A549 treated with dexamethasone at 1 μM for 4 hours (cell line): ENCODE results near the gene CPNE7. TPM values are rescaled to one million over a fixed set of nuclear protein-coding genes. Genes with fewer than 3 reads are reported as not detected.

Experiments
- total RNA-seq: library from RNA; stranded (reverse); fragments of 200-300 nt; extraction: Qiagen RNA extraction; gene quantifications from 5 replicates; pipeline ENCODE4 v1.2.3, GENCODE V29; 2022

The CPNE7 gene
- 53.4 to 85.8 TPM (median 69.6 TPM) in 5 replicates for total RNA-seq

GRCh38 chr16:89575247-89576152, at the start of gene CPNE7:
CPNE7 (plus strand) TSS chr16:89575758; CDS start chr16:89575898, 140 bp downstream.

GRCh38 chr16:89560378-89561141, 15.0 kb upstream of the CPNE7 start, which contains the start of gene RPL13:
RPL13 (plus strand) TSS chr16:89560682; CDS start chr16:89560960, 278 bp downstream.

GRCh38 chr16:89613231-89613953, 37.8 kb downstream of the CPNE7 start, which contains the start of gene DPEP1:
DPEP1 (plus strand) TSS chr16:89613642; CDS start chr16:89630411, 16,769 bp downstream.

Other genes with a start within 250 kb of the CPNE7 start
- gene ANKRD11, start 85.2 kb upstream of the CPNE7 start, total RNA-seq = 79.9 to 138 TPM (median 130 TPM) in 5 replicates
- 82.1 to 121 TPM (median 111 TPM) in 5 replicates for gene SPG7, start 67.4 kb upstream of the CPNE7 start, total RNA-seq
- gene RPL13, start 15.1 kb upstream of the CPNE7 start, total RNA-seq = 3,464 to 4,166 TPM (median 4,079 TPM) in 5 replicates
- gene DPEP1, start 37.9 kb downstream of the CPNE7 start, total RNA-seq = 0.79 to 1.6 TPM (median 1.4 TPM) in 5 replicates
- gene CHMP1A, start 82.0 kb downstream of the CPNE7 start, total RNA-seq = 83.6 to 97.9 TPM (median 94.7 TPM) in 5 replicates
- gene SPATA33, start 82.1 kb downstream of the CPNE7 start, total RNA-seq = 14.0 to 17.3 TPM (median 16.6 TPM) in 5 replicates
- 22.1 to 36.2 TPM (median 33.9 TPM) in 5 replicates for gene CDK10, start 110.9 kb downstream of the CPNE7 start, total RNA-seq
- 9.5 to 11.6 TPM (median 10.2 TPM) in 5 replicates for gene SPATA2L, start 125.9 kb downstream of the CPNE7 start, total RNA-seq
- gene VPS9D1, start 145.1 kb downstream of the CPNE7 start, total RNA-seq = 3.6 to 5.6 TPM (median 4.5 TPM) in 5 replicates
- 12.5 to 19.7 TPM (median 19.2 TPM) in 5 replicates for gene ZNF276, start 145.8 kb downstream of the CPNE7 start, total RNA-seq
- 20.8 to 36.4 TPM (median 30.7 TPM) in 5 replicates for gene FANCA, start 240.9 kb downstream of the CPNE7 start, total RNA-seq